GM12872 (cell line): ENCODE results near the gene RBMS1.

ENCODE experiments used
- CTCF ChIP-seq: IDR thresholded peaks from 3 replicates; pipeline ENCODE4 v1.5.1; 2011; ENCODE audit warnings: low read depth, mild to moderate bottlenecking, low read length, moderate library complexity; ENCODE audit not compliant: insufficient read depth

Gene RBMS1

GRCh38 chr2:160336635-160337034 lies 157.0 kb downstream of the RBMS1 start:
- no peak for TF ChIP-seq CTCF

DNA sequence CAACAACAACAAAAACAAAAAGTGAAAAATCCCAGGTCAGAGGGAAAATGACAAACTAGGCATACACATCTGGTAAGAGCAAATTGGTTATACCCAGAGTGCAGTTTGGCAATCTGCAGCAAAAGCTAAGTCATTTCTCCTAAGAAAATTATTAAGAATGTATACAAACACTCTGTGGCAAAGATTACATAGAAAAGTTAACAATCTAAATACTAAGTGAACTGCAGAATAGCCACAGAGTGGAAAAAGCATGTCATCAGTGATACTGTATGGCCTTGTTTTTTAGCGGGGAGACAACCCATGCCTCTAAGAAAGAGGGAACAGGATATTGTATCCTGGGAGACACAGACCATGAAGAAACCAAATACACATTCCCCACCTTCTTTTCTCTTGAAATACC lies 157.5 kb downstream of the RBMS1 start:
- TF ChIP-seq CTCF: no peak

- TF ChIP-seq CTCF: no peak
Observed at GRCh38 chr2:160335441-160335840, 158.2 kb downstream of the RBMS1 start.

DNA sequence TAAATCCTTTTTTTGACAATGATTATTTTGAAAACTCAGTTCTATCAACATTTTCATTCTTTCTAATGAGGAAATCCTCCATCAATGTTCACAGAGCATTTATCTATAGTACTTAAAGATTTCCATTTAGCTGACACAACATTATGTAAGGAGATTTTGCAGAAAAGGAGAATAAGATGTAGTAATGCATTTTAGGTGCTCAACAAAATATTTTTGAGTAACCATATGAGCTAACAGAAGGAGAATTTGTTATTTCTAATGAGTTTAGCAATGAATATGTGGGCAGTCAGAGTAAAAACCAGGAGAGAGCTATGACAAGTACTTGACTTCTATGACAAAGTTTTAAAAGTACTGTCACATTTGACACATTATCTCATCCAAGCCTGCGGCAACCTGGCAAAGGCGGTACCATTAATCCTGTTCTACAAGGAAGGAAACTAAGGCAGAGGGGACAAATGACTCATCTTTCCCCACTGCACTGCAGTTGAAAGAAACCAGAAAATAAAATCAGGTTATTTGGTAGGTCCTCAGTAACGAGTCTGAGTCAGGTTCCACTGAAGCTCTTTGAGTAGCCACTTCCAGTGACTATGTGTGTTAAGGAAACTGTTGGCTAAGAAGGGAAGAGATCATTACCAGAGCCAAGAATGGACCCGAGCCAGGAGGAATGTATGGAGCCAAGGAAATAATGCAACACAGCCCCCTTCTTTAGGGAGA lies 159.4 kb downstream of the RBMS1 start:
- TF ChIP-seq CTCF: no peak

- no peak for TF ChIP-seq CTCF
Observed at GRCh38 chr2:160333324-160334027, 160.1 kb downstream of the RBMS1 start.

DNA sequence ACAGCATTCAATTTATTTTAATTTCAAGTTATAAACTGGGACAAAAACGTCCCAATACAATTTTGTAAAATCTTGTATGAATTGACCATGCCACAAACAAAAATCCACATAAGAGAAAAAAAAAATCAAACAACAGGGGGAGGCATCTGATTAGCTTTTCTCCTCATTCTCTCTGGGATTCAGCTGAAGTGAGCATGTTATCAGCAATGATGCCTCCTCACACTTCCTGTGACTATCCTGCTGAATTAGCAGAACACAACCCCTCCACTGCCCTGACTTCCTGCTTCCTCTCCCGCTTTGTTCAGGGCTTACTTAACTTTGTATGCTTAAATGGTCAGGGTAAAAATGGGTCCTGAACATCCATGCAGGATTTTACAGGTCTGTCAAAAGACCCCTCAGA lies 161.3 kb downstream of the RBMS1 start:
- no peak for TF ChIP-seq CTCF

DNA sequence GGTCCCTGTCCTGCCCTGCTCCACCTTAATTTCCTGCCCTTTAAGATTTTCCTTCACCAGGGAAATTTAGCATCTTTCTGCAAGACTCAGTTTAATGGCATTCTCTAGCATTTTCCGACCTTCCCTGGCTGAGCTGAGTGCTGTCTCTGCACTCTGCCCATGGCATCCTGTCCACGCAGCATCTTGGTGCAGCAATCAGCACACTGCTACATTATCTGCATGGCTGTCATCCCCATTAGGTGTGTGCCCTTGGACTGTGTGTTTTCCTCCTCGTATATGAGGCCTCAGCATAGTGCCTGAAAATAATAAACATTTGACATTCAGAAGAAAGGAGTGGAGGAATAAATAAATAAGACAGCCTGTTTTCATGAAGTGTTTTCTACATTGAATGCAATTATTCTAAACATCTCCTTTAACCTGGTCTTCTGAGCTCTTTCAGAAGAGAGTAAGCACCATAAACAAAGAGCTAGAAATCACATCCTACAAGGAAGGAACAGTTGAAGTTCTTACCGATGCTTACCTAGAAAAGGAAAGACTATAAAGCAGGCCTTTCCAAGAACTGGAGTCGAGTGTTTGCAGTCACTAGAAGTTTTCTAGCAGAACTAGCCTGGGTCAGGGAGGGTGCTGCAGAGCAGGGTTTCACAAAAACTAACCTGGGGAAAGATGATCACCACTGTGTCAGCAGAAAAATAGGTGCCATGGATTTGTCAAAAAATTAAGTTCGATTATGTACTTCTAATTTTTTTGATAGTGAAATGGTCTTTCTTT lies 162.2 kb downstream of the RBMS1 start:
- no peak for TF ChIP-seq CTCF
